Thyroid gland (tissue), 4 donors: ENCODE results near the gene PIGL. TPM values are rescaled to one million over a fixed set of nuclear protein-coding genes. Genes with fewer than 3 reads are reported as not detected.

Experiments
- DNase-seq, 2 donors: peaks; one replicate each; pipeline ENCODE4 v3.0.0-alpha.2; 2019
- H3K27ac ChIP-seq, 3 donors: fragments of 200-600 bp; sonication (generic); 1 replicate in 2 of 3; 2 replicates in 1 of 3; pipeline ENCODE4 v1.5.1; 2016 to 2019; ENCODE audit warnings: mild to moderate bottlenecking in 1 of 3, moderate library complexity in 1 of 3
- H3K27me3 ChIP-seq: fragments of 200-600 bp; sonication (generic); one replicate; pipeline ENCODE4 v1.5.1; 2019
- H3K36me3 ChIP-seq, 2 donors: fragments of 200-600 bp; sonication (generic); one replicate each; pipeline ENCODE4 v1.5.1; 2016 to 2019
- H3K4me1 ChIP-seq, 2 donors: fragments of 200-600 bp; sonication (generic); one replicate each; pipeline ENCODE4 v1.5.1; 2017 to 2019
- H3K4me3 ChIP-seq, 3 donors: fragments of 200-600 bp; sonication (generic); replicated peaks in 1 of 3; 1 replicate in 2 of 3; 2 replicates in 1 of 3; pipeline ENCODE4 v1.5.1; 2016; ENCODE audit warnings: mild to moderate bottlenecking in 1 of 3
- H3K9me3 ChIP-seq: fragments of 200-600 bp; sonication (generic); one replicate; pipeline ENCODE4 v1.5.1; 2017
- CTCF ChIP-seq, 6 experiments: fragments of 200-600 bp in 3 of 6; fragments of 450-650 bp in 3 of 6; sonication (generic) in 3 of 6; IDR thresholded peaks; one replicate each; pipeline ENCODE4 v1.5.1; 2016 to 2019; ENCODE audit warnings: antibody characterized with exemption in 6 of 6, mild to moderate bottlenecking in 2 of 6, inconsistent platforms in 1 of 6, moderate library complexity in 1 of 6
- POLR2A ChIP-seq, 2 donors: fragments of 450-650 bp; IDR thresholded peaks; one replicate each; pipeline ENCODE4 v1.6.1; 2017; ENCODE audit warnings: antibody characterized with exemption in 2 of 2, mild to moderate bottlenecking in 2 of 2, moderate library complexity in 1 of 2
- WGBS, 2 donors: methylation state at CpG; one replicate each; pipeline ENCODE4 v1.1.5; 2017; 5-methylcytosine and 5-hydroxymethylcytosine counted together
- intact Hi-C: fragments of 100-400 bp; cut with DNase I; formaldehyde crosslinking; loops from one replicate; pipeline ENCODE4 v1.15.1; 2023
- total RNA-seq, 4 donors: library from RNA; depleted of rRNA; stranded (reverse); fragments of >200 nt; gene quantifications; one replicate each; pipeline ENCODE4 v1.2.3, GENCODE V29; 2016

PIGL gene
- total RNA-seq, 4 donors from 2014 or later: 48.8 to 96.0 (median 60.9) TPM

- Histone ChIP-seq H3K36me3 (no peaks in the 10 kb centered on the region), H3K27ac (no peak overlapping the region), H3K9me3 (no peaks in the 10 kb centered on the region), H3K27me3 (no peaks in the 10 kb centered on the region), H3K4me1 (no peaks in the 10 kb centered on the region), H3K4me3 (no peak overlapping the region)
- DNase-seq: no peak
- intact Hi-C loops: no loop called here
- TF ChIP-seq POLR2A (IDR thresholded peaks at IDR 0.05) (no peak), CTCF (IDR thresholded peaks at IDR 0.05) (no peak)
- 83 to 87% methylated on average over 11 of the region's 11 CpGs for WGBS, 2 donors
Measured at GRCh38 chr17:16297367-16298139, 80.5 kb downstream of the PIGL start.

GRCh38 chr17:16298140-16298662 is 81.2 kb downstream of the PIGL start:
- TF ChIP-seq POLR2A (IDR thresholded peaks at IDR 0.05): no peak
- TF ChIP-seq CTCF (IDR thresholded peaks at IDR 0.05): no peak
- no peak for DNase-seq
- H3K27me3 ChIP-seq: no peaks in the 10 kb centered on the region
- intact Hi-C loops: no loop called here
- no peaks in the 10 kb centered on the region for H3K36me3 ChIP-seq
- no peak overlapping the region for H3K27ac ChIP-seq
- WGBS, 2 donors: 95% methylated on average over 1 of the region's 1 CpG
- H3K9me3 ChIP-seq: no peaks in the 10 kb centered on the region
- no peak overlapping the region for H3K4me3 ChIP-seq
- H3K4me1 ChIP-seq: no peaks in the 10 kb centered on the region

- H3K9me3 ChIP-seq: no peaks in the 10 kb centered on the region
- H3K4me3 ChIP-seq: no peak overlapping the region
- no peak overlapping the region for H3K27ac ChIP-seq
- H3K27me3 ChIP-seq: no peaks in the 10 kb centered on the region
- DNase-seq: no peak
- intact Hi-C loops: no loop called here
- H3K36me3 ChIP-seq: no peaks in the 10 kb centered on the region
- TF ChIP-seq CTCF (IDR thresholded peaks at IDR 0.05): no peak
- no peak for TF ChIP-seq POLR2A (IDR thresholded peaks at IDR 0.05)
- WGBS, 2 donors: 90 to 96% methylated on average over 3 of the region's 3 CpGs
- H3K4me1 ChIP-seq: no peaks in the 10 kb centered on the region
Measured at GRCh38 chr17:16300554-16300953, 83.5 kb downstream of the PIGL start.

GRCh38 chr17:16301963-16302855 is 85.2 kb downstream of the PIGL start:
- Histone ChIP-seq H3K36me3 (peaks cover 0 to 4% of the 10 kb centered on the region in 2 donors), H3K9me3 (no peaks in the 10 kb centered on the region), H3K27me3 (no peaks in the 10 kb centered on the region), H3K27ac (no peak overlapping the region), H3K4me1 (no peaks in the 10 kb centered on the region), H3K4me3 (no peak overlapping the region)
- WGBS, 2 donors: 95% methylated on average over 13 of the region's 13 CpGs
- no peak for DNase-seq
- TF ChIP-seq POLR2A (IDR thresholded peaks at IDR 0.05) (no peak), CTCF (IDR thresholded peaks at IDR 0.05) (no peak)
- intact Hi-C loops: no loop called here
